Fibroblast of pulmonary artery (primary cell): ENCODE measurements around the gene HERC6.
"Not testable (repeated sequence)": the region's sequence is repeated elsewhere in the genome, so short reads cannot be mapped to it uniquely, and the experiment has no call there.

Source experiments
- DNase-seq: peaks from one replicate; pipeline ENCODE4 v3.0.0-alpha.2; 2010; ENCODE audit warnings: low read depth
- H3K4me3 ChIP-seq: replicated peaks from 2 replicates; pipeline ENCODE4 v1.5.1; 2011; ENCODE audit warnings: low read depth, mild to moderate bottlenecking, control low read depth, low read length, moderate library complexity
- CTCF ChIP-seq: IDR thresholded peaks from 2 replicates; pipeline ENCODE4 v1.5.1; 2011; ENCODE audit warnings: mild to moderate bottlenecking, control low read depth, low read length, inconsistent platforms; ENCODE audit errors: missing control alignments

HERC6 gene

GRCh38 chr4:88352062-88352740 is 26.5 kb upstream of the HERC6 start:
- H3K4me3 ChIP-seq: no peak overlapping the region
- peak; percentile 46 for DNase-seq
- no peak for TF ChIP-seq CTCF

DNA sequence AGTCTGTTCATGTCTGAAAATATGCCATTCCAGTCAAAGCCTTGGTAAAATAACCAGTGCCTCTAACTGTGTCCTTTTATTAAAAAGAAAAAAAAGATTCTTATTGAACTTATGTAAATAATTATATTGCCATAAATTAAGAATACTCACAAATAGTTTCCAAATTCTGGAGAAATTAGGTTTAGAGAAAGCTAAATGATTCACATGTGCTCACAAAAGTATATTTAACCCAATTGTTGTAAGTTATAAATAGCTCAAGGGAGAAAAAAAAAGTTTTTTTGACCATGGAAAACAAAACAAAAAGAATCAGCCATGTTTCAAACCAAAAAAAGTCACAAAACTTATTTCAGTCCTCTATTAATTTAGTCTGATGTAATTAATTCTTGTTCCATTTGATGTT is 25.3 kb upstream of the HERC6 start:
- TF ChIP-seq CTCF: no peak
- no peak overlapping the region for H3K4me3 ChIP-seq
- no peak for DNase-seq

GRCh38 chr4:88356771-88357170 is 21.9 kb upstream of the HERC6 start:
- no peak for DNase-seq
- TF ChIP-seq CTCF: no peak
- H3K4me3 ChIP-seq: no peak overlapping the region

GRCh38 chr4:88357262-88357661 is 21.4 kb upstream of the HERC6 start:
- no peak for DNase-seq
- no peak for TF ChIP-seq CTCF
- H3K4me3 ChIP-seq: no peak overlapping the region

- DNase-seq: no peak
- no peak overlapping the region for H3K4me3 ChIP-seq
- TF ChIP-seq CTCF: no peak
Measured at GRCh38 chr4:88359558-88359957, 19.1 kb upstream of the HERC6 start.

- DNase-seq: no peak
- H3K4me3 ChIP-seq: no peak overlapping the region
- no peak for TF ChIP-seq CTCF
Measured at GRCh38 chr4:88360256-88360655, 18.4 kb upstream of the HERC6 start.

GRCh38 chr4:88360791-88361190 is 17.9 kb upstream of the HERC6 start:
- DNase-seq: no peak
- no peak for TF ChIP-seq CTCF

GRCh38 chr4:88361217-88361773 is 17.4 kb upstream of the HERC6 start:
- not testable (repeated sequence) for H3K4me3 ChIP-seq, DNase-seq

More at GRCh38 chr4:88360791-88361190, 17.9 kb upstream of the HERC6 start:
- H3K4me3 ChIP-seq: no peak overlapping the region
